Gastrocnemius medialis (tissue), 4 donors: ENCODE measurements around the gene CRTAC1.

Experiments
- POLR2A ChIP-seq, 2 donors: fragments of 450-650 bp; IDR thresholded peaks; one replicate each; pipeline ENCODE4 v1.6.1; 2017; ENCODE audit warnings: antibody characterized with exemption in 2 of 2, mild to moderate bottlenecking in 2 of 2, moderate library complexity in 2 of 2
- TF ChIP-seq, protein P1 (sequence below), 5 experiments: fragments of 450-650 bp in 3 of 5; fragments of 200-600 bp in 2 of 5; sonication (generic) in 2 of 5; IDR thresholded peaks in 4 of 5; conservative IDR thresholded peaks in 1 of 5; 1 replicate in 4 of 5; 2 replicates in 1 of 5; pipeline ENCODE4 v1.5.1; 2016 to 2019; ENCODE audit warnings: antibody characterized with exemption in 5 of 5, mild to moderate bottlenecking in 3 of 5, moderate library complexity in 3 of 5

DNA sequence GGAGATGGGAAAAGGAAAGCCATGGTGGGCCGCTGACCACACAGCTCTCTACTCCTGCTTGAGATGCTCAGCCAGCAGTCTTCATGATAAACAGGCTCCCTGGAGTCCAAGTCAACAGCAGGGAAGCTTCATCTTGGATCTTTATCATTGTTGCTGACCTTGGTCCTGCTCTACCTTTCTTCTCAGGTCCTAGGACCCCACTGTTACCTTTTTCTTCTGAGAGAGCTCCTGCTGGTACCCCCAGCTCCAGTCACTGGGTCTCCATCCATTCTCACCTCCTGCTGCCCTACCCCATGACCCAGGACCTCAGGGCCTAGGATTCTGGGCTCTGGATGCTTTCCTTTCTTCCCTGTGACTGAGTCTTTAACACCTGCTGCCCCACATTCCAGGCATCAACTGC is 5.2 kb upstream of the CRTAC1 start:
- TF ChIP-seq, protein P1, sequence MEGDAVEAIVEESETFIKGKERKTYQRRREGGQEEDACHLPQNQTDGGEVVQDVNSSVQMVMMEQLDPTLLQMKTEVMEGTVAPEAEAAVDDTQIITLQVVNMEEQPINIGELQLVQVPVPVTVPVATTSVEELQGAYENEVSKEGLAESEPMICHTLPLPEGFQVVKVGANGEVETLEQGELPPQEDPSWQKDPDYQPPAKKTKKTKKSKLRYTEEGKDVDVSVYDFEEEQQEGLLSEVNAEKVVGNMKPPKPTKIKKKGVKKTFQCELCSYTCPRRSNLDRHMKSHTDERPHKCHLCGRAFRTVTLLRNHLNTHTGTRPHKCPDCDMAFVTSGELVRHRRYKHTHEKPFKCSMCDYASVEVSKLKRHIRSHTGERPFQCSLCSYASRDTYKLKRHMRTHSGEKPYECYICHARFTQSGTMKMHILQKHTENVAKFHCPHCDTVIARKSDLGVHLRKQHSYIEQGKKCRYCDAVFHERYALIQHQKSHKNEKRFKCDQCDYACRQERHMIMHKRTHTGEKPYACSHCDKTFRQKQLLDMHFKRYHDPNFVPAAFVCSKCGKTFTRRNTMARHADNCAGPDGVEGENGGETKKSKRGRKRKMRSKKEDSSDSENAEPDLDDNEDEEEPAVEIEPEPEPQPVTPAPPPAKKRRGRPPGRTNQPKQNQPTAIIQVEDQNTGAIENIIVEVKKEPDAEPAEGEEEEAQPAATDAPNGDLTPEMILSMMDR (IDR thresholded peaks at IDR 0.05 in 4 of 5, conservative IDR thresholded peaks at IDR 0.05 in 1 of 5) = no peak
- no peak for TF ChIP-seq POLR2A (IDR thresholded peaks at IDR 0.05)
